HG03060 (cell line): ENCODE results near the gene TMPRSS4.

Source experiments
- ATAC-seq: cut with Tn5 transposase; IDR thresholded peaks from one replicate; pipeline ENCODE4 v1.9.1; 2021; ENCODE audit warnings: low read depth, moderate number of reproducible peaks; ENCODE audit not compliant: unreplicated experiment

TMPRSS4 gene

GRCh38 chr11:118076754-118077281, at the start of gene TMPRSS4:
TSS of gene TMPRSS4 (plus strand) at chr11:118077078. CDS start at chr11:118077303, 225 bp downstream.
- ATAC-seq = no peak

GRCh38 chr11:118027694-118028093, 49.2 kb upstream of the TMPRSS4 start:
- no peak for ATAC-seq

GRCh38 chr11:118028626-118029025, 48.3 kb upstream of the TMPRSS4 start:
- ATAC-seq = no peak

GRCh38 chr11:118033443-118033842, 43.4 kb upstream of the TMPRSS4 start:
- no peak for ATAC-seq

GRCh38 chr11:118042141-118042540, 34.7 kb upstream of the TMPRSS4 start:
- no peak for ATAC-seq

GRCh38 chr11:118042796-118043195, 34.1 kb upstream of the TMPRSS4 start:
- ATAC-seq = no peak

- ATAC-seq = no peak
Observed at GRCh38 chr11:118045191-118045590, 31.7 kb upstream of the TMPRSS4 start.

GRCh38 chr11:118046051-118046963, 30.6 kb upstream of the TMPRSS4 start:
- ATAC-seq = no peak

- ATAC-seq = no peak
Observed at GRCh38 chr11:118046964-118047700, 29.7 kb upstream of the TMPRSS4 start.

GRCh38 chr11:118047749-118048148, 29.1 kb upstream of the TMPRSS4 start:
- no peak for ATAC-seq

GRCh38 chr11:118048472-118049370, 28.2 kb upstream of the TMPRSS4 start:
- no peak for ATAC-seq

GRCh38 chr11:118049771-118050170, 27.1 kb upstream of the TMPRSS4 start:
- no peak for ATAC-seq

GRCh38 chr11:118050208-118050891, 26.5 kb upstream of the TMPRSS4 start:
- ATAC-seq = no peak

- ATAC-seq = no peak
Observed at GRCh38 chr11:118051136-118051610, 25.7 kb upstream of the TMPRSS4 start.

- no peak for ATAC-seq
Observed at GRCh38 chr11:118051611-118052461, 25.0 kb upstream of the TMPRSS4 start.

GRCh38 chr11:118052581-118053206, 24.2 kb upstream of the TMPRSS4 start:
- ATAC-seq = no peak

- ATAC-seq = no peak
Observed at GRCh38 chr11:118054712-118055640, 21.9 kb upstream of the TMPRSS4 start.
